Retinal pigment epithelial cell (primary cell): ENCODE data around the gene RIN1.

Source experiments
- DNase-seq: peaks from one replicate; pipeline ENCODE4 v3.0.0-alpha.2; 2010; ENCODE audit warnings: low read depth
- H3K4me3 ChIP-seq: 2 replicates; pipeline ENCODE4 v1.5.1; 2011; ENCODE audit warnings: mild to moderate bottlenecking, low read length, control low read depth, moderate library complexity
- CTCF ChIP-seq: conservative IDR thresholded peaks from 2 replicates; pipeline ENCODE4 v1.5.1; 2011; ENCODE audit warnings: low read depth, low read length, control low read depth, inconsistent platforms

RIN1 gene

GRCh38 chr11:66293352-66293751 lies 42.9 kb downstream of the RIN1 start:
- DNase-seq, result no peak
- peak overlapping the region; percentile 87 for H3K4me3 ChIP-seq
- TF ChIP-seq CTCF, result no peak

GRCh38 chr11:66292543-66293332 lies 43.5 kb downstream of the RIN1 start:
- TF ChIP-seq CTCF, result no peak
- DNase-seq, result no peak
- peak overlapping the region; percentile 87 for H3K4me3 ChIP-seq

DNA sequence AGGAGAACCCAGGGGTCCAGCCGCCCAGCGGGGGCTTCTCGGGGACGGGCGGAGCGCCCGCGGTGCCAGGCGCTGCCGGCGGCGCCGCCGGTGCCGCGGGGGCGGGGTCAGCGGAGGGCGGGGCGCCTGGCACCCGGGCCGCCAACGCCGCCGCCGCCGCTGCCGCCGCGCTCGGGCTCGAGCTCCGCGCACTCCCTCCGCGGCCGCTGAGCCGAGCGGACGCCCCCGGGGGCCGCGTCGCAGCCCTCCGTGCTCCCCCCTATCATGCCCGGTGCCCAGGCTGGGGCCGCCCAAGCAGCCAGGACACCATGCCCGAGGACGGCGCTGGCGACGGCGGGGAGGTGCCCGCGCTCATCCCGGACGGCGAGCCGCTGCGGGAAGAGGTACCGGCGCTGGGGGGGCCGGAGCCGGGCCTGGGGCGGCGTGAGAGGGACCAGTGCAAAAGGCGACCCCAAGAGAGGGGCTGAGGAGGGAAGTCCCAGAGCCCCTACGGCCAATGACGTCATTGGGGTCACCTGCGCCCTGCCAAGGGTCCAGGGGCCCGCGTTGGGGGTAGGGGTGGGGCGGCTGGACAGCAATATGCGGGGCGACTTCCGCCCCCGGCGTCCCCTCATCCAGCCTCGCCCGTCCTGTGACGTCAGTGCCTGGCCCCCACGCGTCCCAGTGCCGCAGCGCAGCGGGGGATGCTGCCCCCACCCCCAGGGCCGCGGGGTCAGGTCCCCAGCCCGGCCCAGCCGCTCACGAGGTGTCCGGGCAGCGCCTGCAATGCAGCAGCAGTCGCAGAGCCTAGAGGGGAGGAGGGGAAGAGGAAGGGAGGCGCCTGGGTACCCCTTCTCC lies 44.3 kb downstream of the RIN1 start, which contains the start of gene TMEM151A:
Gene TMEM151A (plus strand): TSS at position 189 of the 837 bp plus-strand sequence. CDS start 120 bp downstream, at position 309.
- TF ChIP-seq CTCF, result no peak
- no peak for DNase-seq
- peak within 1 kb of the TSS; percentile 87 for H3K4me3 ChIP-seq

DNA sequence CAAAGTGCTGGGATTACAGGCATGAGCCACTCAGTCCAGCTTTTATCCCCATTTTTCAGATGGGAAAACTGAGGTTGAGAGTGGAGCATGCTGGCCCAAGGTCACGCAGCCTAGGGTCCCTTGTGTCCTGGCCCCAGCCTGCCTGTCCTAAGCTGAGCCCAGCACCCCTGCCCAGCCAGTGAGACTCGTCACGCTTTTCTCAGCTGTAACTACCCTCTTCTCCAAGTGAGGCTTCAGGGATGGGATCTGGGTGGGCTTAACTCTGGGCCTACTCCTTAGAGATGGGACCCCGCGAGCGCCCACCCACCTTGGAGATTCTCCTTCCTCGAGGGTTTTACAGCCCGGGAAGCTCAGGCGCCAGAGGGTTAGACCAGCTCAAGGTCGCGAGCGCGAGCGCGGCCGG lies 44.9 kb downstream of the RIN1 start:
- TF ChIP-seq CTCF, result no peak
- H3K4me3 ChIP-seq, result peak overlapping the region; percentile 51
- no peak for DNase-seq

DNA sequence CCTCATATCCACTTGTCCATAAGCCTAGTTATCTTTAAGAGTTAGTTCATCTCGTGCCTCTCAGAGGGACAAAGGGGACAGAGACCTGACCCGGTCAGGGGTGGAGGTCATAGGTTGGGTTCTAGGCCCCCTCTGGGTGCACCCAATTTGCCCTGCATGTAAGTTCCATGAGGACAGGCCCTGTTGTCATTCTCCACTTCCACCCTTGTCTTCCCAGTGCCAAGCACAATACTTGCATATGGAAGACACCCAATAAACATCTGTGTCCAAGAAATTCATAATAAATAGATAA lies 46.0 kb downstream of the RIN1 start:
- DNase-seq, result no peak
- no peak overlapping the region for H3K4me3 ChIP-seq
- no peak for TF ChIP-seq CTCF

DNA sequence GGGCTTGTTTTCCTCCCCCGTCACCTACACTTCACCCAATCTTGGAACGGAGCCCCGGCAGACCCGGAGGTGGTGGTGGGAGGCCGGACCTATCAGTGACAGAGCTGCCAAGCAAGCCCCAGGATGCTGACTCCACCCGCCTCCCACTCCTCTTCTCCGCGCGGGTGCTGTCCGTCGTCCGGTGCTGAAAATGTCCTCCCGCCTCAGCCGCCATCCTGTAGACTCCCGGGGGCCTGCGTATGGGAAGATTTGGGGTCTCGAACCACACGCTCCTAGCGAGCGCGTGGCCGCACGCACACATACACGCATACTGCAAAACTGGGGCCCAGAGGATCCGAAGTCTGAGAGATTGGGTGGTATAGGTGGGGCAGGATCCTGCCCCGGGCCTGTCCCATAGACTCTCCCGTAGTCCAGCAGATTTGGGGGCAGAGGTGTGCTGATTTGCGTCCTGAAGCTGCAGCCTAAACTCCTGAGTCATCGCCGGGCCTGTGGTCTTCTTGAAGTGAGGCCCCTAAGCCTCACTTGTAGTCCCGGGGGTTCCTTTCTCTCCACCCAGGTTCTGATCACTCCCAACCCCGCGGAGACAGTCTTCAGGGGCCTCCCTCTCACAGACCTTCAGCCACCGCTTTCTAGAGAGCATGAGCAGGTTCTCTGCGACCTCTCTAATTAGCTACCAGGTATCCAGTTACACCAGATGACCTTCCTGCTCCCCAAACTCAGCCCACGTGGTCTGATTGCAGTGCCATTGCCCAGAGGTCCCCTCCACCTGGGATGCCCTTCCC lies 46.5 kb downstream of the RIN1 start:
- no peak for TF ChIP-seq CTCF
- DNase-seq, result peak; percentile 56
- peak overlapping the region; percentile 68 for H3K4me3 ChIP-seq
